ENCODE data around the gene SLC39A11. TPM values are rescaled to one million over a fixed set of nuclear protein-coding genes. Genes with fewer than 3 reads are reported as not detected.
A peak's percentile ranks its signal among the peaks of the same experiment; 100 is the strongest.

The SLC39A11 gene
- total RNA-seq, 1 donor from 2014 or later, result 26.0 TPM

- Mint-ChIP-seq H3K4me1 (peaks cover 26% of the 10 kb centered on the region), H3K9me3 (peaks cover 15% of the 10 kb centered on the region), H3K36me3 (no peaks in the 10 kb centered on the region), H3K4me3 (no peak overlapping the region), H3K27me3 (ENCODE audit: low read depth) (no peaks in the 10 kb centered on the region), H3K27ac (peak overlapping the region; percentile 77)
- DNase-seq (ENCODE audit: low spot score in 2 of 2, unreplicated experiment in 2 of 2), result no peak
- no peak for TF ChIP-seq CTCF (IDR thresholded peaks at IDR 0.05; ENCODE audit: unreplicated experiment)
Measured at GRCh38 chr17:72661945-72662826, 430.3 kb downstream of the SLC39A11 start.

- H3K36me3 Mint-ChIP-seq, result no peaks in the 10 kb centered on the region
- no peak overlapping the region for H3K4me3 Mint-ChIP-seq
- peak; percentile 53 for TF ChIP-seq CTCF (IDR thresholded peaks at IDR 0.05; ENCODE audit: unreplicated experiment)
- no peaks in the 10 kb centered on the region for H3K27me3 Mint-ChIP-seq (ENCODE audit: low read depth)
- H3K27ac Mint-ChIP-seq, result peak overlapping the region; percentile 77
- H3K4me1 Mint-ChIP-seq, result peaks cover 17% of the 10 kb centered on the region
- peaks cover 15% of the 10 kb centered on the region for H3K9me3 Mint-ChIP-seq
- peak in 1 of 2 experiments; percentile 58 for DNase-seq (ENCODE audit: low spot score in 2 of 2, unreplicated experiment in 2 of 2)
Measured at GRCh38 chr17:72661116-72661944, 431.2 kb downstream of the SLC39A11 start.

- H3K4me1 Mint-ChIP-seq, result peaks cover 21% of the 10 kb centered on the region
- no peak for TF ChIP-seq CTCF (IDR thresholded peaks at IDR 0.05; ENCODE audit: unreplicated experiment)
- no peaks in the 10 kb centered on the region for H3K27me3 Mint-ChIP-seq (ENCODE audit: low read depth)
- H3K36me3 Mint-ChIP-seq, result no peaks in the 10 kb centered on the region
- peaks cover 15% of the 10 kb centered on the region for H3K9me3 Mint-ChIP-seq
- H3K27ac Mint-ChIP-seq, result peak overlapping the region; percentile 77
- no peak for DNase-seq (ENCODE audit: low spot score in 2 of 2, unreplicated experiment in 2 of 2)
- H3K4me3 Mint-ChIP-seq, result no peak overlapping the region
Measured at GRCh38 chr17:72660274-72661115, 432.0 kb downstream of the SLC39A11 start.

GRCh38 chr17:72659811-72660210, 432.7 kb downstream of the SLC39A11 start:
- H3K27ac Mint-ChIP-seq, result no peak overlapping the region
- H3K27me3 Mint-ChIP-seq (ENCODE audit: low read depth), result no peaks in the 10 kb centered on the region
- DNase-seq (ENCODE audit: low spot score in 2 of 2, unreplicated experiment in 2 of 2), result no peak
- no peaks in the 10 kb centered on the region for H3K36me3 Mint-ChIP-seq
- no peak for TF ChIP-seq CTCF (IDR thresholded peaks at IDR 0.05; ENCODE audit: unreplicated experiment)
- H3K4me1 Mint-ChIP-seq, result peaks cover 21% of the 10 kb centered on the region
- H3K9me3 Mint-ChIP-seq, result peaks cover 14% of the 10 kb centered on the region
- H3K4me3 Mint-ChIP-seq, result no peak overlapping the region

GRCh38 chr17:72658675-72659074, 433.8 kb downstream of the SLC39A11 start:
- H3K27me3 Mint-ChIP-seq (ENCODE audit: low read depth), result no peaks in the 10 kb centered on the region
- DNase-seq (ENCODE audit: low spot score in 2 of 2, unreplicated experiment in 2 of 2), result no peak
- no peaks in the 10 kb centered on the region for H3K36me3 Mint-ChIP-seq
- TF ChIP-seq CTCF (IDR thresholded peaks at IDR 0.05; ENCODE audit: unreplicated experiment), result no peak
- no peak overlapping the region for H3K27ac Mint-ChIP-seq
- no peak overlapping the region for H3K4me3 Mint-ChIP-seq
- H3K9me3 Mint-ChIP-seq, result peaks cover 5% of the 10 kb centered on the region
- H3K4me1 Mint-ChIP-seq, result peaks cover 21% of the 10 kb centered on the region
